OCI-LY1 (cell line): Measurements from ENCODE around the gene CPNE5.

Experiments
- EZH2 ChIP-seq: fragments of 200-600 bp; sonication (generic), shearing (Covaris generic); IDR thresholded peaks from 2 replicates; pipeline ENCODE4 v1.8.0; 2017; ENCODE audit warnings: borderline replicate concordance, mixed run types, mild to moderate bottlenecking, antibody characterized with exemption, low read length, moderate library complexity, mixed read lengths
- TF ChIP-seq, protein P1 (sequence below): fragments of 200-600 bp; sonication (generic), shearing (Covaris generic); IDR thresholded peaks from 2 replicates; pipeline ENCODE4 v1.5.1; 2017; ENCODE audit warnings: mild to moderate bottlenecking, antibody characterized with exemption, low read length, moderate library complexity, mixed read lengths

DNA sequence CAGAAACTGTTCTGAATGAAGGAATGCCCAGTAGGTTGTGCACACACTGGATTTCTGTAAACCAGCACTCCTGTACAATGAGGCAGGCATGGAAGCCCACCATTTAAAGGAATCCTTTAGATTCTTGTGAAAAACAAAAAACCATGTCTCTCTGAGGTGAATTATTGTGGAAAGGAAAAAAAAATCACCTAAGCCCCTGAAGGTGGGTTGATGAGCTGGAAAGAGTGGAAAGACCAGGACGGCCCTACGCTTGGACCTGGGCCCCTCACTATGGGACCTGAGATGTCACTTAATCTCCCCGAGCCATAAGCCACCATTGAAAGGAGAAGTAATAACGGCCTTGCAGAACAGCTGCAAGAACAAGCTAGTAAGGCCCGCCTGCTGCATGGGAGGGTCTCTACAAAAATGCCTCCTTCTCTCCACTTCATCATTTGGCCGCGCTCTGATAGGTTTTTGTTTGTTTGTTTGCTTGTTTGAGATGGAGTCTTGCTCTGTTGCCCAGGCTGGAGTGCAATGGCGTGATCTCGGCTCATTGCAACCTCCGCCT, 72.8 kb downstream of the CPNE5 start:
- TF ChIP-seq, protein P1, sequence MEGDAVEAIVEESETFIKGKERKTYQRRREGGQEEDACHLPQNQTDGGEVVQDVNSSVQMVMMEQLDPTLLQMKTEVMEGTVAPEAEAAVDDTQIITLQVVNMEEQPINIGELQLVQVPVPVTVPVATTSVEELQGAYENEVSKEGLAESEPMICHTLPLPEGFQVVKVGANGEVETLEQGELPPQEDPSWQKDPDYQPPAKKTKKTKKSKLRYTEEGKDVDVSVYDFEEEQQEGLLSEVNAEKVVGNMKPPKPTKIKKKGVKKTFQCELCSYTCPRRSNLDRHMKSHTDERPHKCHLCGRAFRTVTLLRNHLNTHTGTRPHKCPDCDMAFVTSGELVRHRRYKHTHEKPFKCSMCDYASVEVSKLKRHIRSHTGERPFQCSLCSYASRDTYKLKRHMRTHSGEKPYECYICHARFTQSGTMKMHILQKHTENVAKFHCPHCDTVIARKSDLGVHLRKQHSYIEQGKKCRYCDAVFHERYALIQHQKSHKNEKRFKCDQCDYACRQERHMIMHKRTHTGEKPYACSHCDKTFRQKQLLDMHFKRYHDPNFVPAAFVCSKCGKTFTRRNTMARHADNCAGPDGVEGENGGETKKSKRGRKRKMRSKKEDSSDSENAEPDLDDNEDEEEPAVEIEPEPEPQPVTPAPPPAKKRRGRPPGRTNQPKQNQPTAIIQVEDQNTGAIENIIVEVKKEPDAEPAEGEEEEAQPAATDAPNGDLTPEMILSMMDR = no peak; the same call in 1 of the 2 replicates
- no peak for TF ChIP-seq EZH2
